Duodenal mucosa (tissue), 2 donors: ENCODE measurements around the gene KCNIP1.
A peak's percentile ranks its signal among the peaks of the same experiment; 100 is the strongest.

ENCODE experiments used
- H3K27ac ChIP-seq: one replicate; pipeline ENCODE4 v1.7.0; 2013; ENCODE audit warnings: low read depth, low read length
- H3K27me3 ChIP-seq, 2 donors: one replicate each; pipeline ENCODE4 v1.7.0; 2013; ENCODE audit warnings: low read length in 2 of 2, control low read depth in 1 of 2; ENCODE audit not compliant: insufficient read depth in 2 of 2, control insufficient read depth in 1 of 2
- H3K36me3 ChIP-seq, 2 donors: one replicate each; pipeline ENCODE4 v1.7.0; 2013; ENCODE audit warnings: low read length in 2 of 2, control low read depth in 1 of 2; ENCODE audit not compliant: insufficient read depth in 2 of 2, control insufficient read depth in 1 of 2
- H3K4me1 ChIP-seq, 2 donors: one replicate each; pipeline ENCODE4 v1.7.0; 2013; ENCODE audit warnings: low read length in 2 of 2, control low read depth in 1 of 2; ENCODE audit not compliant: insufficient read depth in 2 of 2, control insufficient read depth in 1 of 2
- H3K4me3 ChIP-seq, 2 donors: one replicate each; pipeline ENCODE4 v1.7.0; 2013; ENCODE audit warnings: low read length in 2 of 2, low read depth in 1 of 2
- H3K9ac ChIP-seq, 2 donors: one replicate each; pipeline ENCODE4 v1.7.0; 2013; ENCODE audit warnings: low read length in 2 of 2, low read depth in 1 of 2
- H3K9me3 ChIP-seq, 2 donors: one replicate each; pipeline ENCODE4 v1.7.0; 2013; ENCODE audit warnings: low read length in 2 of 2, control low read depth in 1 of 2; ENCODE audit not compliant: control insufficient read depth in 1 of 2

KCNIP1 gene

GRCh38 chr5:170648541-170648940, 144.7 kb downstream of the KCNIP1 start:
- Histone ChIP-seq H3K4me3 (no peak overlapping the region), H3K27me3 (peaks cover 0 to 4% of the 10 kb centered on the region in 2 donors), H3K27ac (no peak overlapping the region), H3K4me1 (no peaks in the 10 kb centered on the region), H3K9ac (no peak overlapping the region), H3K36me3 (no peaks in the 10 kb centered on the region), H3K9me3 (no peaks in the 10 kb centered on the region)

- Histone ChIP-seq H3K36me3 (no peaks in the 10 kb centered on the region), H3K9ac (no peak overlapping the region), H3K27me3 (no peaks in the 10 kb centered on the region), H3K4me1 (no peaks in the 10 kb centered on the region), H3K4me3 (no peak overlapping the region), H3K27ac (no peak overlapping the region), H3K9me3 (no peaks in the 10 kb centered on the region)
Observed at GRCh38 chr5:170650850-170651249, 147.0 kb downstream of the KCNIP1 start.

- H3K4me3 ChIP-seq, result no peak overlapping the region
- no peaks in the 10 kb centered on the region for H3K4me1 ChIP-seq
- no peak overlapping the region for H3K27ac ChIP-seq
- H3K36me3 ChIP-seq, result no peaks in the 10 kb centered on the region
- no peaks in the 10 kb centered on the region for H3K9me3 ChIP-seq
- no peak overlapping the region for H3K9ac ChIP-seq
- H3K27me3 ChIP-seq, result no peaks in the 10 kb centered on the region
Observed at GRCh38 chr5:170651604-170652277, 147.9 kb downstream of the KCNIP1 start.

- H3K36me3 ChIP-seq, result no peaks in the 10 kb centered on the region
- H3K4me1 ChIP-seq, result no peaks in the 10 kb centered on the region
- H3K27ac ChIP-seq, result no peak overlapping the region
- H3K27me3 ChIP-seq, result no peaks in the 10 kb centered on the region
- no peak overlapping the region for H3K9ac ChIP-seq
- H3K9me3 ChIP-seq, result no peaks in the 10 kb centered on the region
- no peak overlapping the region for H3K4me3 ChIP-seq
Observed at GRCh38 chr5:170655476-170655875, 151.7 kb downstream of the KCNIP1 start.

GRCh38 chr5:170655920-170656319, 152.1 kb downstream of the KCNIP1 start:
- no peaks in the 10 kb centered on the region for H3K36me3 ChIP-seq
- no peak overlapping the region for H3K9ac ChIP-seq
- no peak overlapping the region for H3K4me3 ChIP-seq
- H3K9me3 ChIP-seq, result no peaks in the 10 kb centered on the region
- no peaks in the 10 kb centered on the region for H3K27me3 ChIP-seq
- H3K4me1 ChIP-seq, result no peaks in the 10 kb centered on the region
- H3K27ac ChIP-seq, result no peak overlapping the region

GRCh38 chr5:170656346-170656745, 152.5 kb downstream of the KCNIP1 start:
- Histone ChIP-seq H3K9me3 (no peaks in the 10 kb centered on the region), H3K9ac (no peak overlapping the region), H3K27me3 (no peaks in the 10 kb centered on the region), H3K4me1 (no peaks in the 10 kb centered on the region), H3K4me3 (no peak overlapping the region), H3K36me3 (no peaks in the 10 kb centered on the region), H3K27ac (no peak overlapping the region)

GRCh38 chr5:170660531-170660930, 156.7 kb downstream of the KCNIP1 start:
- Histone ChIP-seq H3K36me3 (no peaks in the 10 kb centered on the region), H3K27ac (no peak overlapping the region), H3K4me3 (no peak overlapping the region), H3K9ac (no peak overlapping the region), H3K4me1 (no peaks in the 10 kb centered on the region), H3K9me3 (no peaks in the 10 kb centered on the region), H3K27me3 (peaks cover 0 to 5% of the 10 kb centered on the region in 2 donors)

GRCh38 chr5:170662966-170663365, 159.1 kb downstream of the KCNIP1 start:
- Histone ChIP-seq H3K4me3 (no peak overlapping the region), H3K36me3 (no peaks in the 10 kb centered on the region), H3K4me1 (no peaks in the 10 kb centered on the region), H3K9ac (no peak overlapping the region), H3K27me3 (peaks cover 0 to 5% of the 10 kb centered on the region in 2 donors), H3K9me3 (no peaks in the 10 kb centered on the region), H3K27ac (no peak overlapping the region)

GRCh38 chr5:170678811-170679210, 175.0 kb downstream of the KCNIP1 start:
- Histone ChIP-seq H3K27ac (no peak overlapping the region), H3K4me1 (no peaks in the 10 kb centered on the region), H3K36me3 (no peaks in the 10 kb centered on the region), H3K9ac (no peak overlapping the region), H3K9me3 (no peaks in the 10 kb centered on the region), H3K27me3 (peaks cover 2 to 19% of the 10 kb centered on the region in 2 donors), H3K4me3 (no peak overlapping the region)

- H3K9ac ChIP-seq, result no peak overlapping the region
- H3K4me3 ChIP-seq, result peak overlapping the region in 1 of 2 donors; percentile 17
- H3K27ac ChIP-seq, result no peak overlapping the region
- H3K4me1 ChIP-seq, result no peaks in the 10 kb centered on the region
- H3K27me3 ChIP-seq, result peaks cover 0 to 13% of the 10 kb centered on the region in 2 donors
- no peaks in the 10 kb centered on the region for H3K36me3 ChIP-seq
- H3K9me3 ChIP-seq, result no peaks in the 10 kb centered on the region
Observed at GRCh38 chr5:170681013-170681433, 177.2 kb downstream of the KCNIP1 start.
